ENCODE measurements around the gene VEZT. TPM values are rescaled to one million over a fixed set of nuclear protein-coding genes. Genes with fewer than 3 reads are reported as not detected.
A peak's percentile ranks its signal among the peaks of the same experiment; 100 is the strongest.

VEZT gene
- total RNA-seq, 1 donor from 2014 or later = 107 TPM

DNA sequence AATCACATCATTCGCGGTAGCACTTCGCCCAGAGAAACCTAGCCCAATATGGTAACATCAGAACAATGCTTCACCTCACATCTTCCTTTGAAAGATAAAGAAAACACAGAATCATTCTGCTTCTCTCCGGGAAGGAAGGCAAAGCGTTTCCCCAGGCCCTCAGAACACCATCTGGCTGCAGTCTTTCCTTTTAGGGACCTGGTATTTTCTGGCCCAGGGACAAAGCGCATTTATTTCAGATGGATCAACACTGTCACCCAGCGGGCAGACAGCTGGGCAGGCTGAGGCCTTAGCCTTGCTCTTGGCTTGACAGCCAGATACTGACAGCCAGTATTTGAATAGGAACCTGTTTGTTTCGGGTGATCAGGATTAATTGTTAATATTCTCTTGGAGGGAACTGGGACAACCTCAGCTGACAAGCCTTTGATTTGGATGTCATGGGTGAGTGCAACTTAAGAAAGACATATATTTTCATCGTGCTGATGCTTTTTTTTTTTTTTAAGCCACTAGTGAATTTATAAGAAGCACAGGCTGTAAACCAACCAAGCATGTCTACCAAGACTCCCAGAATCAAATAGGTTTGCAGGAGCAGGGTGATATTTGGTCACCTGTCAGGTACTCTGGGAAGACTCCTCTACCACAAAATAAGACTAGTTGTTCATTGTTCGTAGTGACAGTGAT is 118.9 kb downstream of the VEZT start:
- Mint-ChIP-seq H3K4me1 (peaks cover 24% of the 10 kb centered on the region), H3K4me3 (peak overlapping the region; percentile 11), H3K36me3 (no peaks in the 10 kb centered on the region), H3K27ac (peak overlapping the region; percentile 77), H3K9me3 (peaks cover 5% of the 10 kb centered on the region), H3K27me3 (ENCODE audit: low read depth) (no peaks in the 10 kb centered on the region)
- DNase-seq (ENCODE audit: low spot score in 2 of 2, unreplicated experiment in 2 of 2) = peak; percentile 31 to 62
- TF ChIP-seq CTCF (IDR thresholded peaks at IDR 0.05; ENCODE audit: unreplicated experiment) = no peak

GRCh38 chr12:95337146-95337545 is 119.5 kb downstream of the VEZT start:
- peaks cover 24% of the 10 kb centered on the region for H3K4me1 Mint-ChIP-seq
- no peaks in the 10 kb centered on the region for H3K36me3 Mint-ChIP-seq
- no peak overlapping the region for H3K4me3 Mint-ChIP-seq
- H3K27ac Mint-ChIP-seq = peak overlapping the region; percentile 77
- no peak for DNase-seq (ENCODE audit: low spot score in 2 of 2, unreplicated experiment in 2 of 2)
- H3K27me3 Mint-ChIP-seq (ENCODE audit: low read depth) = no peaks in the 10 kb centered on the region
- TF ChIP-seq CTCF (IDR thresholded peaks at IDR 0.05; ENCODE audit: unreplicated experiment) = no peak
- peaks cover 5% of the 10 kb centered on the region for H3K9me3 Mint-ChIP-seq

- H3K36me3 Mint-ChIP-seq = no peaks in the 10 kb centered on the region
- no peak for DNase-seq (ENCODE audit: low spot score in 2 of 2, unreplicated experiment in 2 of 2)
- H3K4me3 Mint-ChIP-seq = no peak overlapping the region
- peaks cover 5% of the 10 kb centered on the region for H3K9me3 Mint-ChIP-seq
- H3K4me1 Mint-ChIP-seq = peaks cover 26% of the 10 kb centered on the region
- no peak overlapping the region for H3K27ac Mint-ChIP-seq
- TF ChIP-seq CTCF (IDR thresholded peaks at IDR 0.05; ENCODE audit: unreplicated experiment) = no peak
- no peaks in the 10 kb centered on the region for H3K27me3 Mint-ChIP-seq (ENCODE audit: low read depth)
These were observed 121.6 kb downstream of the VEZT start for GRCh38 chr12:95339086-95339788.

- H3K4me3 Mint-ChIP-seq = no peak overlapping the region
- DNase-seq (ENCODE audit: low spot score in 2 of 2, unreplicated experiment in 2 of 2) = no peak
- no peak for TF ChIP-seq CTCF (IDR thresholded peaks at IDR 0.05; ENCODE audit: unreplicated experiment)
- no peaks in the 10 kb centered on the region for H3K36me3 Mint-ChIP-seq
- H3K27ac Mint-ChIP-seq = no peak overlapping the region
- no peaks in the 10 kb centered on the region for H3K27me3 Mint-ChIP-seq (ENCODE audit: low read depth)
- H3K4me1 Mint-ChIP-seq = peaks cover 12% of the 10 kb centered on the region
- peaks cover 5% of the 10 kb centered on the region for H3K9me3 Mint-ChIP-seq
These were observed 124.4 kb downstream of the VEZT start for GRCh38 chr12:95342008-95342407.

GRCh38 chr12:95343461-95344230 is 126.0 kb downstream of the VEZT start:
- H3K9me3 Mint-ChIP-seq = peaks cover 5% of the 10 kb centered on the region
- H3K4me3 Mint-ChIP-seq = no peak overlapping the region
- no peaks in the 10 kb centered on the region for H3K27me3 Mint-ChIP-seq (ENCODE audit: low read depth)
- peaks cover 7% of the 10 kb centered on the region for H3K4me1 Mint-ChIP-seq
- H3K27ac Mint-ChIP-seq = no peak overlapping the region
- no peak for DNase-seq (ENCODE audit: low spot score in 2 of 2, unreplicated experiment in 2 of 2)
- no peak for TF ChIP-seq CTCF (IDR thresholded peaks at IDR 0.05; ENCODE audit: unreplicated experiment)
- H3K36me3 Mint-ChIP-seq = no peaks in the 10 kb centered on the region
